ENCODE data around the gene GPD1L. TPM values are rescaled to one million over a fixed set of nuclear protein-coding genes. Genes with fewer than 3 reads are reported as not detected.
"Not testable (repeated sequence)": the region's sequence is repeated elsewhere in the genome, so short reads cannot be mapped to it uniquely, and the experiment has no call there.

GPD1L gene
- total RNA-seq, 2 donors from 2014 or later = 1.5 to 3.5 TPM

GRCh38 chr3:32113566-32113965 is 7.1 kb downstream of the GPD1L start:
- no peaks in the 10 kb centered on the region for H3K4me1 ChIP-seq (ENCODE audit: control insufficient read depth, insufficient read depth, low read length)
- Mint-ChIP-seq H3K36me3 (ENCODE audit: low read depth) (no peaks in the 10 kb centered on the region), H3K27me3 (ENCODE audit: insufficient read depth) (peaks cover 15% of the 10 kb centered on the region), H3K9me3 (peaks cover 11% of the 10 kb centered on the region), H3K4me1 (peaks cover 8% of the 10 kb centered on the region), H3K4me3 (no peak overlapping the region), H3K27ac (no peak overlapping the region)
- TF ChIP-seq, protein P1, sequence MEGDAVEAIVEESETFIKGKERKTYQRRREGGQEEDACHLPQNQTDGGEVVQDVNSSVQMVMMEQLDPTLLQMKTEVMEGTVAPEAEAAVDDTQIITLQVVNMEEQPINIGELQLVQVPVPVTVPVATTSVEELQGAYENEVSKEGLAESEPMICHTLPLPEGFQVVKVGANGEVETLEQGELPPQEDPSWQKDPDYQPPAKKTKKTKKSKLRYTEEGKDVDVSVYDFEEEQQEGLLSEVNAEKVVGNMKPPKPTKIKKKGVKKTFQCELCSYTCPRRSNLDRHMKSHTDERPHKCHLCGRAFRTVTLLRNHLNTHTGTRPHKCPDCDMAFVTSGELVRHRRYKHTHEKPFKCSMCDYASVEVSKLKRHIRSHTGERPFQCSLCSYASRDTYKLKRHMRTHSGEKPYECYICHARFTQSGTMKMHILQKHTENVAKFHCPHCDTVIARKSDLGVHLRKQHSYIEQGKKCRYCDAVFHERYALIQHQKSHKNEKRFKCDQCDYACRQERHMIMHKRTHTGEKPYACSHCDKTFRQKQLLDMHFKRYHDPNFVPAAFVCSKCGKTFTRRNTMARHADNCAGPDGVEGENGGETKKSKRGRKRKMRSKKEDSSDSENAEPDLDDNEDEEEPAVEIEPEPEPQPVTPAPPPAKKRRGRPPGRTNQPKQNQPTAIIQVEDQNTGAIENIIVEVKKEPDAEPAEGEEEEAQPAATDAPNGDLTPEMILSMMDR (conservative IDR thresholded peaks at IDR 0.05) = no peak
- H3K4me3 ChIP-seq (ENCODE audit: low read length) = no peak overlapping the region
- no peaks in the 10 kb centered on the region for H3K36me3 ChIP-seq (ENCODE audit: control insufficient read depth, insufficient read depth, low read length)
- peaks cover 1% of the 10 kb centered on the region for H3K27me3 ChIP-seq (ENCODE audit: control insufficient read depth, insufficient read depth, low read length, poor library complexity, severe bottlenecking)
- H3K9me3 ChIP-seq (ENCODE audit: control insufficient read depth, low read length) = no peaks in the 10 kb centered on the region
- no peak overlapping the region for H3K9ac ChIP-seq (ENCODE audit: extremely low read depth, low read length, poor library complexity, severe bottlenecking)
- DNase-seq = peak; percentile 7
- no peak overlapping the region for H3K27ac ChIP-seq (ENCODE audit: low read depth, low read length)

DNA sequence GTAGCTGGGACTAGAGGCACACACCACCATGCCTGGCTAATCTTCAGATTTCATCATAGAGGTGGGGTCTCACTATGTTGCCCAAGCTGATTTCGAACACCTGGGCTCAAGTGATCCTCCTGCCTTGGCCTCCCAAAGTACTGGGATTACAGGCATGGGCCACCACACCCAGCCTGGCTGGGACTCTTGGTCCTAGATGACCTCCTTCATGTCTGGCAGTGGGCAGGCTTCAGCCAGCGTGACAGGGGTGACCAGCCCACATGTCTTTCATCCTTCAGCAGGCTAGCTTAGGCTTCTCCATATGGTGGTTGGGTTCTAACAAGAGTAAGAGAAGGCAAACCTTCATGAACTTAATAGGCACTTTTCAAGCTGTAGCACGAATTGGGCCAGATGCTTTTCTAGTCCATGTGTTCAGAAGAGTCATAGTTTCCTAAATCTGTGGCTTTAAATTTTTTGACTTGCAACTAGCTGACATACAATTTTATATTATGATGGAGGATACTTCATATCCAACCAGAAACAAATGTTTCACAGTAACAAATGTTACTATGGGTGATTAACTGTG is 7.6 kb downstream of the GPD1L start:
- Mint-ChIP-seq H3K4me3 (no peak overlapping the region), H3K27me3 (ENCODE audit: insufficient read depth) (peaks cover 10% of the 10 kb centered on the region), H3K27ac (no peak overlapping the region), H3K9me3 (peaks cover 11% of the 10 kb centered on the region), H3K36me3 (ENCODE audit: low read depth) (no peaks in the 10 kb centered on the region), H3K4me1 (peaks cover 8% of the 10 kb centered on the region)
- no peak overlapping the region for H3K9ac ChIP-seq (ENCODE audit: extremely low read depth, low read length, poor library complexity, severe bottlenecking)
- 85 to 91% methylated on average over 2 to 3 of the region's 3 CpGs for WGBS, 2 experiments (ENCODE audit: insufficient coverage in 1 of 2, insufficient read length in 1 of 2)
- peak; percentile 17 for DNase-seq
- H3K4me3 ChIP-seq (ENCODE audit: low read length) = no peak overlapping the region
- no peaks in the 10 kb centered on the region for H3K27me3 ChIP-seq (ENCODE audit: control insufficient read depth, insufficient read depth, low read length, poor library complexity, severe bottlenecking)
- H3K27ac ChIP-seq (ENCODE audit: low read depth, low read length) = no peak overlapping the region
- H3K9me3 ChIP-seq (ENCODE audit: control insufficient read depth, low read length) = no peaks in the 10 kb centered on the region
- no peaks in the 10 kb centered on the region for H3K36me3 ChIP-seq (ENCODE audit: control insufficient read depth, insufficient read depth, low read length)
- TF ChIP-seq, protein P1 (conservative IDR thresholded peaks at IDR 0.05) = no peak
- no peaks in the 10 kb centered on the region for H3K4me1 ChIP-seq (ENCODE audit: control insufficient read depth, insufficient read depth, low read length)

- not testable (repeated sequence) for H3K4me3 ChIP-seq (ENCODE audit: low read length); H3K9ac ChIP-seq (ENCODE audit: extremely low read depth, low read length, poor library complexity, severe bottlenecking); H3K27ac Mint-ChIP-seq; H3K4me1 Mint-ChIP-seq; H3K36me3 Mint-ChIP-seq (ENCODE audit: low read depth); H3K9me3 ChIP-seq (ENCODE audit: control insufficient read depth, low read length); H3K27ac ChIP-seq (ENCODE audit: low read depth, low read length); H3K4me1 ChIP-seq (ENCODE audit: control insufficient read depth, insufficient read depth, low read length); H3K36me3 ChIP-seq (ENCODE audit: control insufficient read depth, insufficient read depth, low read length); H3K27me3 Mint-ChIP-seq (ENCODE audit: insufficient read depth); H3K4me3 Mint-ChIP-seq; DNase-seq; H3K27me3 ChIP-seq (ENCODE audit: control insufficient read depth, insufficient read depth, low read length, poor library complexity, severe bottlenecking)
- WGBS, 2 experiments (ENCODE audit: insufficient coverage in 1 of 2, insufficient read length in 1 of 2) = 92 to 93% methylated on average over 10 to 19 of the region's 19 CpGs
- peaks cover 11% of the 10 kb centered on the region for H3K9me3 Mint-ChIP-seq
Observed at GRCh38 chr3:32114546-32115386, 8.3 kb downstream of the GPD1L start.
